ENCODE results near the gene OXLD1.

DNA sequence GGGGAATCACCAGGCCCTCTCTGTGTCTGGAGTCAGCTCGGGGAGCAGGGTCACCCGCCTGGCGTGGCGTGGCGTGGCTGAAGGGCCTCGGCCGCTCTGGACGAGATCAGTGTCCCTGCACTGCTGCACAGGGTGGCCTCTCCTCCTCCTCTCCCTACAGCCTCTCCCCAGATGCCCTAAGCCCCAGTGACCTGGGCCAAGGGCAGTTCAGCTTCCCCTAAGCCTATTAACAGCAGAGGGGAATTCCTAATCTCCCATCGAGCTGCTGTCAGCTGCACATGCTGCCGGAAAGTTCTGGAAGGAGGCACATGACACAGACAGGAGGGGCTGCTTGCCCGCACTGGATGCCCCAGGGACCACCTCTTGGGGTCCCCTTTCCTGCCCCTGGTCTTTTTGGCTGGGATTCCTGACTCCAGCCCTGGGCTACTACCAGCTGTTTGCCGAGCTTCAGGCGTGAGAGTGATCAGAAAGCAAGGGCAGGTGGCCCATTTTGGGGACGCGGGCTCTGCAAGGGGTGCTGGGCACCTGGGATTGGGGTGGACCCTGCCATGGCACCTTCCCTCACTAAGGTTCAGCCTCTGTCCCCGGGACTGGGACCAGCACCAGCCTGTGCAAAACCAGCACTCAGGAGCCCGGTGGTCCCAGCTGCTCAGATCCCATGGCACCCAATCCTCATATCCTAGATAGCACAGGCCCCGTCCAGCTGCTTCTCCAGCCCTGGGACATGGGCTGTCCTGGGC is 10.9 kb downstream of the OXLD1 start:
- TF ChIP-seq, protein P1, sequence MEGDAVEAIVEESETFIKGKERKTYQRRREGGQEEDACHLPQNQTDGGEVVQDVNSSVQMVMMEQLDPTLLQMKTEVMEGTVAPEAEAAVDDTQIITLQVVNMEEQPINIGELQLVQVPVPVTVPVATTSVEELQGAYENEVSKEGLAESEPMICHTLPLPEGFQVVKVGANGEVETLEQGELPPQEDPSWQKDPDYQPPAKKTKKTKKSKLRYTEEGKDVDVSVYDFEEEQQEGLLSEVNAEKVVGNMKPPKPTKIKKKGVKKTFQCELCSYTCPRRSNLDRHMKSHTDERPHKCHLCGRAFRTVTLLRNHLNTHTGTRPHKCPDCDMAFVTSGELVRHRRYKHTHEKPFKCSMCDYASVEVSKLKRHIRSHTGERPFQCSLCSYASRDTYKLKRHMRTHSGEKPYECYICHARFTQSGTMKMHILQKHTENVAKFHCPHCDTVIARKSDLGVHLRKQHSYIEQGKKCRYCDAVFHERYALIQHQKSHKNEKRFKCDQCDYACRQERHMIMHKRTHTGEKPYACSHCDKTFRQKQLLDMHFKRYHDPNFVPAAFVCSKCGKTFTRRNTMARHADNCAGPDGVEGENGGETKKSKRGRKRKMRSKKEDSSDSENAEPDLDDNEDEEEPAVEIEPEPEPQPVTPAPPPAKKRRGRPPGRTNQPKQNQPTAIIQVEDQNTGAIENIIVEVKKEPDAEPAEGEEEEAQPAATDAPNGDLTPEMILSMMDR (IDR thresholded peaks at IDR 0.05; ENCODE audit: low read depth, low read length, missing input control): no peak
- no peak for TF ChIP-seq RAD21 (IDR thresholded peaks at IDR 0.05)
- TF ChIP-seq YY1 (IDR thresholded peaks at IDR 0.05): no peak
- TF ChIP-seq, protein P2, sequence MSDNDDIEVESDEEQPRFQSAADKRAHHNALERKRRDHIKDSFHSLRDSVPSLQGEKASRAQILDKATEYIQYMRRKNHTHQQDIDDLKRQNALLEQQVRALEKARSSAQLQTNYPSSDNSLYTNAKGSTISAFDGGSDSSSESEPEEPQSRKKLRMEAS (IDR thresholded peaks at IDR 0.05): no peak
- no peak for TF ChIP-seq NR2F2 (IDR thresholded peaks at IDR 0.05)
- no peak for TF ChIP-seq EGR1 (IDR thresholded peaks at IDR 0.05; ENCODE audit: low read depth in 2 of 2)
- TF ChIP-seq, protein P3, sequence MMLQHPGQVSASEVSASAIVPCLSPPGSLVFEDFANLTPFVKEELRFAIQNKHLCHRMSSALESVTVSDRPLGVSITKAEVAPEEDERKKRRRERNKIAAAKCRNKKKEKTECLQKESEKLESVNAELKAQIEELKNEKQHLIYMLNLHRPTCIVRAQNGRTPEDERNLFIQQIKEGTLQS (IDR thresholded peaks at IDR 0.05): no peak
- no peak for TF ChIP-seq JUND (IDR thresholded peaks at IDR 0.05)
- TF ChIP-seq RXRA (IDR thresholded peaks at IDR 0.05): no peak
- TF ChIP-seq TAF1 (conservative IDR thresholded peaks at IDR 0.05): no peak
- TF ChIP-seq FOXA1 (IDR thresholded peaks at IDR 0.05): no peak
